Measurements from ENCODE around the gene METTL1.

The METTL1 gene

GRCh38 chr12:57735952-57736740, 35.8 kb downstream of the METTL1 start:
- DNase-seq: peak; percentile 35

GRCh38 chr12:57735198-57735855, 36.6 kb downstream of the METTL1 start:
- no peak for DNase-seq

GRCh38 chr12:57734591-57734990, 37.3 kb downstream of the METTL1 start:
- peak; percentile 42 for DNase-seq

GRCh38 chr12:57733928-57734327, 38.0 kb downstream of the METTL1 start:
- DNase-seq: no peak

GRCh38 chr12:57732726-57733593, 38.9 kb downstream of the METTL1 start:
- DNase-seq: no peak

- no peak for DNase-seq
These were observed 39.6 kb downstream of the METTL1 start for GRCh38 chr12:57732270-57732669.

- no peak for DNase-seq
These were observed 40.4 kb downstream of the METTL1 start for GRCh38 chr12:57731411-57732080.

GRCh38 chr12:57730336-57731067, 41.4 kb downstream of the METTL1 start:
- DNase-seq: no peak

- DNase-seq: no peak
These were observed 42.5 kb downstream of the METTL1 start for GRCh38 chr12:57729321-57729844.

GRCh38 chr12:57727758-57728395, 44.0 kb downstream of the METTL1 start:
- DNase-seq: no peak

GRCh38 chr12:57726884-57727757, 44.8 kb downstream of the METTL1 start:
- no peak for DNase-seq

- DNase-seq: peak; percentile 87
These were observed 45.6 kb downstream of the METTL1 start for GRCh38 chr12:57726151-57726883.

- no peak for DNase-seq
These were observed 46.1 kb downstream of the METTL1 start for GRCh38 chr12:57725851-57726150.

GRCh38 chr12:57724936-57725740, 46.8 kb downstream of the METTL1 start:
- DNase-seq: no peak

- DNase-seq: no peak
These were observed 47.6 kb downstream of the METTL1 start for GRCh38 chr12:57724003-57724935.

GRCh38 chr12:57723630-57723962, 48.3 kb downstream of the METTL1 start:
- no peak for DNase-seq
